ENCODE results near the gene MCM9.

The MCM9 gene

GRCh38 chr6:118934461-118935330, at the start of gene MCM9:
Gene MCM9, minus strand, starts transcription at chr6:118935159. Its CDS starts 3,436 bp downstream, at chr6:118931723.
- peak; percentile 85 for DNase-seq (ENCODE audit: low spot score)

- DNase-seq (ENCODE audit: low spot score): no peak
Observed at GRCh38 chr6:118984342-118984741, 49.4 kb upstream of the MCM9 start.

DNA sequence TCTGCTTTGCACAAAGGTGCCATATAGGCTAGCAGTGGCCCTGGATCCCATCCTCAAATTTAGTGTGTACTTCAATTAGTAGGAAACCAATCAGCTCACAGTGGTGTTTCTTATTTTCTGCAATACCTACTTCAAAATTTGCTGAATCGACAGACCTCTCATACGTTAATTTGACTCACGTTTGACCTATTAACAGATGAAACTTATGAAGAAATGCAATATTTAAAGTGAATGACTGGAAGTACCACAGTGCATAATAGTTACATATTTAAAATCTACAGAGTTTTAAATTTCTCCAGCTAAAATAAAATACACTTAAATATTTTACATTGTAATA, 47.6 kb upstream of the MCM9 start:
- no peak for DNase-seq (ENCODE audit: low spot score)

DNA sequence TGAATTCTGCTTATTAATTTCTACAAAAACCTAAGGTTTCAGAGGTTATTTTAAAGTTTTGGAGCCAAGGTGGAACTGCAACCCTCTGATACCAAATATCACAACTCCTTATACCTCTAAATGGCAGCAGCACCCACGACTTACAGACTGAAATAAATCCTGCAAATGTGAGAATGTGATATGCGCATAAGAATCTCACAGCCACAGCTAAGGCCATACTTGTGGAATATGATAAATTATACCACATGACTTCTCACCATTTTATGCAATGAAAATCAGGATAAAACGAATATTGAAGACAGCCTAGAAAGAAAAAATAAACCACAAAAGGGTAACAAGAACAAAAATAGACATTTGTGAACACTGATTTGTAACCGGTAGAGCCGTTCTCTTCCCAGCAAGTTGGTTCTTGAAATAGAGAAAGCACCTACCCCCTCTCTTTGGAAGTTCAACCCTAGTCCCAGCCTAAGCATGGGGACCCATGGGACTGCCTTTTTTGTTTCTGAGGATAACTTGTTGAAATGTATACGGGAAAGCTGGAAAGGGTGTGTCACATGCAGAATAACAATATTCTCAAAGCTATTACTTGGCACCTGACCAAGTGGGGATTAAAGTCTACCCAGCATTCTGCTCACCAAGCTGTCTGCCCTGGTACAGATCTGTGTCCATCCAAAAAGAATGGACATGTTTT, 47.1 kb upstream of the MCM9 start:
- DNase-seq (ENCODE audit: low spot score): no peak

DNA sequence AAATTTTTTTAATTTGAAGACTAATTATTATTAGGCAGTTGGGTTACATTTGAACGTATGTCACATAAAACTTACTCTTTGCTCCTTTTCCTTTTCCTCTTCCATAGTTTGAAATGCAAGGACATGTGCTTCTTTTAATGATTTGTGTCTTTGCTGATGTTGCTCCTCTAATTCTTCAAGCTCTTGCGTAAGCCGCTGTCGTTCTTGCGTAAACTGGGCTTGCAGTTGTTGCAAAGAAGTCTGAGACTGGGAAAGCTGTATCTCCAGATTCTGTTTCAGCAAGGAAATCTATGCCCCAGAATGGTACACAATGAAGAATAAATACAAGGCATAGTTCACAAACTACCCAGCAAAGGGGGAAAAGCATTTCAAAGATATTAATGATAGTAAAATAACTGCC, 45.1 kb upstream of the MCM9 start:
- DNase-seq (ENCODE audit: low spot score): no peak

DNA sequence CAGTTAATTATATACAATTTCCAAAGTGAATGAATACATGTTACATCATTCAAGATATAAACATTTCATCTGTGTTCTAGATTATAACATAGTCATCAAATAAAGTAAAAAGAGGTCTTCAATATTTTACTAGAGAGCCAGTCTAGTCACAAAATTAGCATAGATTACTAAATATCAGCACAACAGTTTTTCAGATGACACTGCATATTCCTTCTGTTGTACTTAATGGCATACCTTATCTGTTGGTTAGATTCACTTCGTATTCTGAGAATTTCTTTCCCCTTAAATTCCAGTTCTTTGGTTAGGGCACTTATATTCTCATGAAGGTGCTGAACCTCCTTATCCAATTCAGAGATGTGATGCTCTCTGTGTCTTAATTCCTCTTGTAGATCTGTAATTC, 39.8 kb upstream of the MCM9 start:
- no peak for DNase-seq (ENCODE audit: low spot score)

- no peak for DNase-seq (ENCODE audit: low spot score)
Observed at GRCh38 chr6:118971682-118972081, 36.7 kb upstream of the MCM9 start.

- DNase-seq (ENCODE audit: low spot score): no peak
Observed at GRCh38 chr6:118970866-118971265, 35.9 kb upstream of the MCM9 start.

DNA sequence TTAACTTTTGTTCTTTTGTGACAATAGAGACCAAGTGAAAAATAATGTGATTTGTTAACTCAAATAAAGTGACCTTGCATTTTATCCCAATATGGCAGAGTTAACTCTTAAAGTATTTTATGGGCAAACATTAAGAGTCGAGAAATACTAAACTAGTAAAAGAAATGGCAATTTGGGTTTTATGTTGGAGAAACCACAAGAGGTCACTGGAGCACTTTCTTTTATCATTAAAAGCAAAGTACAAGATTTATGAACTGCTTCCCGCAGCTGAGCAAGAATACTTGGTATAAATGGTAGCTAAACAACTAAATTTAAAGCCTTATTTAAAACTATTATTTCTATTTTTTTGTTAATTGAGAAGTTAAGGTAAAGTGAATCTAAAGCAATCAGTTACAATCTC, 33.5 kb upstream of the MCM9 start:
- peak; percentile 21 for DNase-seq (ENCODE audit: low spot score)

GRCh38 chr6:118967239-118967638, 32.3 kb upstream of the MCM9 start:
- no peak for DNase-seq (ENCODE audit: low spot score)

- DNase-seq (ENCODE audit: low spot score): no peak
Observed at GRCh38 chr6:118965843-118966370, 30.9 kb upstream of the MCM9 start.

- no peak for DNase-seq (ENCODE audit: low spot score)
Observed at GRCh38 chr6:118965371-118965770, 30.4 kb upstream of the MCM9 start.

DNA sequence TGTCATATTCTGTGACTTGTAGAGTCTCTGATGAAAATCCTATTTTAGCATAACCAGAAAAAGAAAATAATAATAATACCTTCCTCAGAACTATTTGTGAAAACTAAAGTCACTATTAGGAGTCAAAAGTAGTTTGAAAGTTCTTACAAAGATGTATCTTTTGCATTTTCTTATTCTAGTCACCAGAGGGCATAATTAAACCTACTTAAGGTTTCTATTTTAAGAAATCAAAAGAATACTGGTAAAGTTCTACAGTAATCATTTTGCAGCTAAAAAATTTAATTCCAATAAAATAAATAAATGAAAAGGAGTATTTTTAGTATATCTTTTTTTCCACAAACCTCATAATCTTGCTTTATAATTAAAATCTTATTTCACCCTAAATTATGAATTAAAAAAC, 28.0 kb upstream of the MCM9 start:
- DNase-seq (ENCODE audit: low spot score): peak; percentile 17

DNA sequence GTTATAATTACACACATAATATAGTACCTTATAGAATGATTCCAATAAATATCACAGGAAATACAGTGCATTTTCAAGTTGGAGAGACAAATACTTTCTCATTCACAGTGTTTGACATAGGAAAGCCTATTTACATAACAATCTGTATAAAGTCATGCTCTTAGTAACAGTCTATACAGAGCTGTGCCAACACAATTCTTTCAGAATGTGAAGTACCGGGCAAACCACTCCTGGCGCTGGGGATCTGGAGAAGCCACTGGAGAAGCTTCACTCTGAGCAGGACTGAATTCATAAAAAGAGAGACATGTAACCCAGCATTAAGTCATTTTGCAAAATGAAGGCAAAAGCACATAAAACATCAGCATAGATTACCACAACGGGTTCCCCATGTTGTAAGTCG, 24.9 kb upstream of the MCM9 start:
- DNase-seq (ENCODE audit: low spot score): no peak

GRCh38 chr6:118953391-118953790, 18.4 kb upstream of the MCM9 start:
- no peak for DNase-seq (ENCODE audit: low spot score)

DNA sequence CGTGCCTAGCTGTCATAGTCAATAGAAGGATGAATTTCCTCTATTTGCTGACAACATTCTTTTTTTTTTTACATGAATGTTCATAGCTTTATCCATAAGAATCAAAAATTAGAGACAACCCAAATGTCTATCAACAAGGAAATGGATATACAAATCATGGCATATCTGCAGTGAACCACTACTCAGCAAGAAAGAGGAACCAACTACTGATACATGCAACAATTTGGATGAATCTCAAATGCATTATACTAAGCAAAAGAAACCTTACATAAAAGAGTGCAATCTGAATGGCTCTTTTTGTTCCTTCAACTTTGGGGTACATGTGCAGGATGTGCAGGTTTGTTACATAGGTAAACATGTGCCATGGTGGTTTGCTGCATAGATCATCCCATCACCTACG, 17.7 kb upstream of the MCM9 start:
- no peak for DNase-seq (ENCODE audit: low spot score)

DNA sequence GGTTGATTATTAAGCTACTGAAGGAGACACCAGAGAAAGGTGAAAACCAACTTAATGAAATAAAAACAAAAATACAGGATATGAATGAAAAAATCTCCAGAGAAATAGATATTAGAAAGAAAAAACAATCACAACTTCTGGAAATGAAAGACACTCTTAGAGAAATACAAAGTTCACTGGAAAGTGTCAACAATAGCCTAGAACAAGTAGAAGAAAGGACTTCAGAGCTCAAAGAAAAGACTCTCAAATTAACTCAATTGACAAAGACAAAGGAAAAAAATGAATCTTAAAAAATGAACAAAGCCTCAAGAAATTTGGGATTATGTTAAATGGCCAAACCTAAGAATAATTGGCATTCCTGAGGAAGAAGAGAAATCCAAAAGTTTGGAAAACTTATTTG, 10.3 kb upstream of the MCM9 start:
- no peak for DNase-seq (ENCODE audit: low spot score)

GRCh38 chr6:118940770-118941169, 5.8 kb upstream of the MCM9 start:
- DNase-seq (ENCODE audit: low spot score): no peak

DNA sequence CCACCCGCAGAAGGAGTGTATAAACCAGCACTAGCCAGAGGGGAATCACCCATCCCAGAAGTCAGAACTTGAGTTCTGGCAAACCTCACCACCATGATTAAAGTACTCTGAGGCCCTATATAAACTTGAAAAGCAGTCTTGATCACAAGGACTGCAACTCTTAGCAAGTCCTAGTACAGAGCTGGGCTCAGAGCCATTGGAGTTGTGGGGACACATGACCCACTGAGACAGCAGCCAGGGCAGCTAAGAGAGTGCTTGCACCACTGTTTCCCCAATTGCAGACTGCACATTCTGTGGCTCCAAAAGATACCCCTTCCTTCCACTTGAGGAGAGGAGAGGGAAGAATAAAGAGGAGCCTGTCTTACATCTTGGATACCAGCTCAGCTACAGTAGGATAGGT, 4.7 kb upstream of the MCM9 start:
- no peak for DNase-seq (ENCODE audit: low spot score)

DNA sequence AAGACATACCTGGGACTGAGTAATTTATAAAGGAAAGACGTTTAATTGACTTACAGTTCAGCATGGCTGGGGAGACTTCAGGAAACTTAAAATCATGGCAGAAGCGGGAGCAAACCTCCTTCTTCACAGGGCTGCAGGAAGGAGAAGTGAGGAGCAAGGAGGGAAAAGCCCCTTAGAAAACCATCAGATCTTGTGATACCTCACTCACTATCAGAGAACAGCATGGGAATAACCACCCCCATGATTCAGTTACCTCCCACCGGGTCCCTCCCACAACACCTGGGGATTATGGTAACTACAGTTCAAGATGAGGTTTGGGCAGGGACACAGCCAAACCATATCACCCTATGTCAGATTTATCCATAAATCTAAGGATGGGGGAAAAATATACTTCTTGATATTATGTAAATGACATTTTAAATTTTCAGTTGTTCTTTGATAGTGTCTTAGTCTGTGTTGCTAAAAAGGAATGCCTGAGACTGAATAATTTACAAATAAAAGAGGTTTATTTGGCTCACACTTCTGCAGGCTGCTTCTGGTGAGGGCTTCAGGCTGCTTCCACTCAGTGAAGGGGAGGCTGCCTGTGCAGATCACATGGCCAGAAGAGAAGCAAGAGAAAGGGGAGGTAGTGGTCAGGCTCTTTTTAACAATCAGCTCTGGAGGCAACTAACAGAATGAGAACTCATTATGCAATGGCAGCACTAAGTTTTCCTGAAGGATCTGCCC, 1.2 kb upstream of the MCM9 start:
- DNase-seq (ENCODE audit: low spot score): no peak

DNA sequence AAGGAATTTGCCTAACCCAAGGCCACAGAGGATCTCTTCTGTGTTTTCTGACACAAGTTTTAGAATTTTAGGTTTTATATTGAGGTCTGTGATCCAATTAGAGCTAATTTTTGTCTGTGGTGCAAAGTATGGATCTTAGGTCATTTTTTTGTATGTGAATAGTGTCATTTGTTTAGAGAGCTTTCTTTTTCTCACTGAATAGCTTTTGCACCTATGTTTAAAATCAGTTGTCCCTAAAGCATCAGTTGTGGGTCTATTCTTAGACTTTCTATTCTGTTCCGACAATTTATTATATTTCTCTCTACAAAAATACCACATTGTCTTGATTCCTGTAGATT, 341 bp upstream of the MCM9 start:
- no peak for DNase-seq (ENCODE audit: low spot score)

DNA sequence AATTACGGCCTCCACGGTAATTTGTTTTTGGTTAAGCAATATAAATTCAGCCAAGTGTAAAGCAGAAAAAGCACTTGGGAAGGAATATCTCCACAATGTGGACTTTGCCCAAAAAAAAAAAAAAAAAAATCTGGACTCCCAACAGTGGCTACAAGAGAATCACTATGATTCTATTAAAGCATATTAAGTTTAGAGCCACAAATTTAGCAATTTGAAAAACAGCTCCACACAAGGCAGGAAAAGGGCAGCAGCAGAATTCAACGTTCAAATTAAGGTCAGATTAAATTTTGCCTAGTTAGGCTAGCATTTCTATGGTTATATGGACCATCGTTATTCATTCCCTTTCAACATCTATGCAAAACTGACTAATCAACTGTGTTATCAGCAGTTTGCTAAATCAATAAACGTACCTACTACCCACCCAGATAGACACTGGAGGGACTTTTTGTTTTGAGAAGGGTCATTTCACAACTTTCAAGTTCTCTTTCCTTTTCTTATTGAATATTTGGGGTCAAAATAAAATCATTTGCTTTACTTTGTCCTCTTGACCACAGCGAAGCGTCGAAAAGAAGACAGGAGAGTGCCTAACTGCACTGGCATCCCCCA, 1.0 kb downstream of the MCM9 start:
- no peak for DNase-seq (ENCODE audit: low spot score)

DNA sequence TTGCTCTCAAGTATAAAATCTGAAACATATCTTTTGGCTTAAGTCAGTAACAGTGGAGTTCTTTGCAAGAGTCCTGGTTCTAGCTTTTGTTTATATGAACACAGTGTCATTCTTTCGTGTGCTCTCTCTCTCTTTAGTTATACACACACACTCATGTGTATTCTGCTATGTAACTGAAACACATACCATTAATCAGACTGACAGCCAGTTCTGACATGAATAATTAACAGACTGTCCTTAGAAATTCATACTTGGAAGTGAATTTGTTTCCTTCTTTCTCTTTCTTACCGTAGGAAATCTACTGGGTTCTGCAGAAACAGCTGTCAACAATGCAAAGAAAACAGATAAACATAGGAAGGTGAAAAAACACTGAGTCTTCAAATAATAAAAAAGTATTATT, 2.5 kb downstream of the MCM9 start:
- DNase-seq (ENCODE audit: low spot score): no peak
